Measurements from ENCODE around the gene PTPN21.

DNA sequence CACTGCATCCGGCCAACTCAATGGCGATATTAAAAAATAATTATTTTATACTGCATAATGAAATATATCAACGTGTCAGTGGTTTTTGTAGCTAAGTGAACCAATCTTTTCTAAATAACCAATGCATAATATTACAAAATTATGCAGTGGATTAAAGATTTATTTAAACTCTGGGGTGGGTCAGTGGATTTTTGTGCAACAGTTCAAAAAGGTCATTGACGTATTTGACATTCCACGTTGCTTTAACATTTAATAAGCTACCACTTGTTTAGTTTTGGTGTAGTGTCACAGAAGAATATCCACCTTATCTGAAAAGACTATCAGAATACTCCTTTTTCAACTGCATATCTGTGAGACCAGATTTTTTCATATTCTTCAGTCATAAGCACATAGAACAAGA lies 10.6 kb upstream of the PTPN21 start:
- TF ChIP-seq, protein P1, sequence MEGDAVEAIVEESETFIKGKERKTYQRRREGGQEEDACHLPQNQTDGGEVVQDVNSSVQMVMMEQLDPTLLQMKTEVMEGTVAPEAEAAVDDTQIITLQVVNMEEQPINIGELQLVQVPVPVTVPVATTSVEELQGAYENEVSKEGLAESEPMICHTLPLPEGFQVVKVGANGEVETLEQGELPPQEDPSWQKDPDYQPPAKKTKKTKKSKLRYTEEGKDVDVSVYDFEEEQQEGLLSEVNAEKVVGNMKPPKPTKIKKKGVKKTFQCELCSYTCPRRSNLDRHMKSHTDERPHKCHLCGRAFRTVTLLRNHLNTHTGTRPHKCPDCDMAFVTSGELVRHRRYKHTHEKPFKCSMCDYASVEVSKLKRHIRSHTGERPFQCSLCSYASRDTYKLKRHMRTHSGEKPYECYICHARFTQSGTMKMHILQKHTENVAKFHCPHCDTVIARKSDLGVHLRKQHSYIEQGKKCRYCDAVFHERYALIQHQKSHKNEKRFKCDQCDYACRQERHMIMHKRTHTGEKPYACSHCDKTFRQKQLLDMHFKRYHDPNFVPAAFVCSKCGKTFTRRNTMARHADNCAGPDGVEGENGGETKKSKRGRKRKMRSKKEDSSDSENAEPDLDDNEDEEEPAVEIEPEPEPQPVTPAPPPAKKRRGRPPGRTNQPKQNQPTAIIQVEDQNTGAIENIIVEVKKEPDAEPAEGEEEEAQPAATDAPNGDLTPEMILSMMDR (IDR thresholded peaks at IDR 0.05) = no peak
- no peak for TF ChIP-seq POLR2A (IDR thresholded peaks at IDR 0.05)
- TF ChIP-seq EP300 (IDR thresholded peaks at IDR 0.05) = no peak

Data from stomach (tissue), 4 donors.